HG03135 (cell line): ENCODE results near the gene PDE1C.
"Not testable (repeated sequence)": the region's sequence is repeated elsewhere in the genome, so short reads cannot be mapped to it uniquely, and the experiment has no call there.

ENCODE experiments used
- ATAC-seq: cut with Tn5 transposase; IDR thresholded peaks from one replicate; pipeline ENCODE4 v1.9.1; 2021; ENCODE audit warnings: mild to moderate bottlenecking, moderate library complexity; ENCODE audit not compliant: unreplicated experiment

PDE1C gene

DNA sequence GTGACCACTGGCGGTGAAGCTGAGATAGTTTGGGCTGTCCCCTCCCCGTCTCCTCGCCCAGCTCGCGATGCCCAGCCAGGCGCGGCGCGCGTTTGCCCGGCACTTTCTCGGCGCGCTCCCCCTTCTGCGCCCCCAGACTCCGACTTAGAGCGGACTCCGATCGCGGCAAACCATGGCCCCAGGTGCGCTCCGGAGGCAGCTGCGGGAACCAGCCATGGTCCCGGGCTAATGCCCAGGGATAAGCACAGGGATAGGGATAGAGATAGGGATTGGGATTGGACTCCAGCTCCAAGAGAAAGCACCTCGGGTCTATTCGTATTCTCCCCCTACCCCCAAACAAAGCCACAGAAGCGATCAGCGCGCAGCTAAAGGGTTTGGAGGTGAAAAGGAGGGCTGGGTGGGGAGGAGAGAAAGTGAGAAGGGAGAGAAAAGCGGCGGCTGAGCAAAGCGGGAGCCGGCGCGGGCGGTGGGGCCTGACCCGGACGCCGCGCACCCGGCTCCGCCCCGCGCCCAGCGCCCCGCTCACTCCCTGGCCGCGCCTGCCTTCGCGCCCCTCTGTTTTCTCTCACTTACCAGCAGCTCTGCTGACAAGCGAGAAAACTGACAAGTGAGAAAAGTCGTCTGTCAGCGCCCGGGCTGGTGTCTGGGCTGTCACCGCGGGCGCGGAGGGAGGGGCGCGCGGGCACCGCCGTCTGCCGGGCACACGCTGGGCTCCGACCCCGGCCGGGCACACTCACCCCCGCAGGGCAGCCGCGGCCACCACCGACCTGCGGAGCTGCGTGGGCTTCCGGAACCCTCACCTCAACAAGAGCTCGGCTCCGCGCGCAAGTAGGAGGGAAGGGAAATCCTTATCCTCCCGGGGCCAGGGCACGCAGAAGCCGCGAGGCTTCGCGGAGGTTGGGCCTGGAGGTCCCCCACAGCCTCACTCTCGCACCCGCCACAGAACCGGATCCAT is at the start of gene PDE1C:
Gene PDE1C, minus strand, starts transcription at position 2 of the 955 bp plus-strand sequence.
- ATAC-seq, result no peak

DNA sequence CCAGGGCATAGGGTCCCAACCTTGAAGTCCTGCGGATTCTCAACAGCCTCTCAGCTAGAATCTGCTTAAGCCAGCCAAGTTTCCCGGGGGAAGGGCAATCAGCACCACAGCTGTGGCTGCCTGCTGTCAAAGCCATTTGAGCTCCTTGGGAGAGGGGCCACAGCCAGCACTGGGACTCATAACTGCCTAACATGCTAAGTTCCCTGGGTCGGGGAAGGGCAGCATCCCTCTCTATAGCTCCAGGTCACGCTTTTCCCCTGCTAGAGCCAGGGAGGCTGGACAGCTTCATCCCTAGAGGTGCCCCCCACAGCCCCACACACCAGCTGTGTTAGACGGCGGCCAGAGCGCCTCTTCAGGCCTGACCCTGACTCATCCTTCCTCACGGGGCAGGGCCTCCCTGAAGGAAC is 49.6 kb upstream of the PDE1C start:
- no peak for ATAC-seq

DNA sequence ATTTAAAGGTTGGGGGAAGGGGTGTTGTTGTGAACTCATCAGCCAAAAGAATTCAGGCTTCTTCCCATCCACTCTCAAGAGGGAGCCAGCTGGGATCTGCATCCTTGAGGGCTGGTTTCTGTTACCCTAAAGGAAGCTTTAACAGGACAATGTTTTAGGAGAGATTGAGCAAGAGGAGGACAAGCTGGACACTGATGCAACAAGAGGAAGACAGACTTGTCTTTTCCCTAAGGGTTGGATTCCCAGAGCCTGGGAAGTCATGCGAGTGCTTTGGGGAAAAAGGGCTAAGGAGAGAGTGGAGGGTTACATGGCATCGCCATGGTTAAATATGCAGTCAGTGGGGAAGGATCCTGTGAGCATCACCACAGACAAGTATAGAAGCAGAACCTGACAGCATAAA is 47.6 kb upstream of the PDE1C start:
- ATAC-seq, result no peak

DNA sequence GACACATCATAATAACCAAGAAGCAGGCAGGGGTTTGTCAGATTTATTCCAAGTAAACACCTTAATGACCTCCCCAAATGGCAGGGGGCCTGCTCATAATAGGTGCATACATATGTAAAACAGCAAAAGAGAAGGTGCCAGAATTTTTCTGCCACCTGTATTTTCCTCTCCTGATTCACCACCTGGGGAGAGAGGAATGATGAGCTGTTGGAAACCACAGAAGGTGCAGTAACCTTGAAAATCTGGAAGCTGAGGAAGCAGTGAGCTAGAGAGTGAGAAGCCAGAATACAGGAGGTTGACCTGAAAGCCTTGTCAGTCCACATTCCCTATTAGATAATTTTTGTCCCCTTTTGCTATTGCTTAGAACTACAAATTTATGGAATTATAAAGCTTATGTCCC is 46.2 kb upstream of the PDE1C start:
- ATAC-seq, result no peak

DNA sequence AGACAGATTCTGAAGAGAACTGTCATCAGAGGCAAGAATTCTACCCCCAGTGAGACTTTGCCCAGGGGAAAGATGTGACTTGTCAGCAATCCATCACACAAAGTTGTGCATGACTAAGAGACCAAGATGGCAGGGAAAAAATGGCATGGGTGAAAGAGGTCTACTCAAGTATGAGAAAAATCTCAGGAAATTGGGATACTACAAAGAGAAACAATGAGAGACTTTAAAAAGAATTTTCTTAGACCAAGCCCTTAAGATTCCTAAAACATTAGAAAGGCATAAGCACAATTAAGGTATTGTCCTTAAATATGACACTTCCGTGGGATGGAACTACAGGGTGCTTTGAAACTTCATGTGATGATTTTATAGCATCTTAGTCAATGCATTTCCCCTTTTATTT is 45.6 kb upstream of the PDE1C start:
- ATAC-seq, result no peak

DNA sequence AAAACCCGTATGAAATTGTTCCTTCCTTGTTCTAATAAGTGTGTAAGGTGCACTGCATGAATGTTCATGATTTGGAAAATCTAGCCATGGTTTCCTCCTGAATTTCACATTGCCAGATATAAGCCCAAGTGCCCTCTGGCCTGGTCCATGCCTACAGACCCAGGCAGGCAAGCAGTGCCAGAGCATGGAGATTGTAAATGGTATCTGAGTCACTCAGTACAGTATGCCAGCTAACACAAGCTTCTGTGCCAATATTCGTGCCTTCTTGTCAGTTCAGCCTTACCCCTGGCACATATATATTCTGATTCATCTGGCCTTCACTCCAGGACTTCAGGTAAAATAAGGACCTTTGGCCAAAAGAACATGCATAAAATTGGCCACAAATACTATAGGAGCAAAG is 38.4 kb upstream of the PDE1C start:
- ATAC-seq, result no peak

DNA sequence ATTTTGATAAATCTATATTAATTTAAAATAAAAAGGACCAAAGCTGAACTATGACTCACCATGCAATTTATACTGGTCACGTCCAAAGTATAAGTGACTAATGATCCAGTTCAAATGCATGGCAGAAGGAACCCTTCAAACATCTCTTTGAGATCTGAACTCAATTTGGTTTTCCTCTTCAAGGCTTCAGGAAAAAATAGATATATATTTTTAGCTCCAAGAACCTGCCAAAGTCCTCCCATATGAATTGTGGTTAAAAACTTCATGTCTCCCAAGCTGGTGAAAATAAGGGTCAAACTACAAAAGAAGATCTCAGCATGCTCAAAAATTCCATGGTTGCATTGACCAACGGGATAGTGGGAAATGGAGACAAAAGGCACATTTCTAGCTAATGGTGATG is 34.6 kb upstream of the PDE1C start:
- no peak for ATAC-seq

DNA sequence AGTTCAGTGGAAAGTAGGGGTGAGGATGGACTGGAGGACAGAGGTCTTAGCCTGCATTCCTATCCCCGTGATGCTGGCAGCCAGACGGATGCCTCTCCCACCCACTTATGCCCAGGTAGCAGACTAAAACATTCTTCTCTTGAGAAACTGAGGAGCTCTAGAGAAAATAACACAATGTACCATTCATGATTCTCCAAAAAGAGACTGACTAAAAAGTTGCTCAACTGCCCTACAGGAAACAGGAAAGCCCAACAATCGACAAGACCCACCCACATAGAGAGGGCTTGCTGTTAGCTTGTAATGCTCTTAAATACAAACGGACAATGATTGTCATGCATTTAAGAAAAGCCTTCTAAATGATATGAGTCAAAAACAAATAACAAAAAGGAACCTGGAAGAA is 33.2 kb upstream of the PDE1C start:
- no peak for ATAC-seq

DNA sequence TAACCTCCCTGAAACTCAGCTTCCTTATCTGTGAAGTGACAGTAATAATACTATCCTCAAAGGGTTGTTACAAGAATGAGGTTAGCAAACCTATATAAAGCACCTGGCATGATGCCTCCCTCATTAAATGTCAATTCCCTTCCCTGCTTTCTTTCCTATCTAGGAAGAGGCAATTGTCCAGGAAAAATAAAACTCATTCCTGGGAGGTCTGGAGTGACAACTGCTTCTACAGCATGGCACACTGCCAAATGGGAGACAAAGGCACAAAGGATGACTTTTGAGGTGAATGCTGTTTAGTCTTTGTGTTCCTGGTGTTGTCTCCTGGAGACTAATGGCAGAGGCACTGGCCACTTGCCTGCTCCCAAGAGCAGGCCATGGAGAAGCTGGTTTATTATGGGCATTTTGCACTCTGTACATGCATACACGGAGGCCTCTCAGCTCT is 32.2 kb upstream of the PDE1C start:
- no peak for ATAC-seq

DNA sequence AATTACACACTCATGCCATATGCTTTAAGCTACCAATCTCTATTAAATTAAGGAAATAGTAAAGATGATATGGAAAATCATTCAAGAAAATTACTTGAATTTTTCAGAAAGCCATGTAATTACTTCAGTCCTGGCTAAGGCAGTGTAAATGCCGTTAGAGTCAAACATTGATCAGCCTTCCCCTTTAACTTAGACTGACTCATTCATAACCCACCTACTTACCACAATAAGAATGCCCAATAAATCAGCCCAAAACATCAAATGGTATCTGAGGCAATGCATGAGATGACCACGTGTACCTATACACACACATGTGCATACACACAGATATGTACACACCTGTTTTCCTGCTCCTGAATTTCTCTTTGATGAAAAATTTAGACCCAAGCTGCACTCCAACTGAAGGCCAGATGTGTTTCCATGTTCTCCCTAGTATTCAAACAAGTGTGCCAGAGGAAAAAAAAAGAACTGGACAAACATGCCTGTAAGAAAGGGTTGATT is 30.2 kb upstream of the PDE1C start:
- ATAC-seq, result no peak

DNA sequence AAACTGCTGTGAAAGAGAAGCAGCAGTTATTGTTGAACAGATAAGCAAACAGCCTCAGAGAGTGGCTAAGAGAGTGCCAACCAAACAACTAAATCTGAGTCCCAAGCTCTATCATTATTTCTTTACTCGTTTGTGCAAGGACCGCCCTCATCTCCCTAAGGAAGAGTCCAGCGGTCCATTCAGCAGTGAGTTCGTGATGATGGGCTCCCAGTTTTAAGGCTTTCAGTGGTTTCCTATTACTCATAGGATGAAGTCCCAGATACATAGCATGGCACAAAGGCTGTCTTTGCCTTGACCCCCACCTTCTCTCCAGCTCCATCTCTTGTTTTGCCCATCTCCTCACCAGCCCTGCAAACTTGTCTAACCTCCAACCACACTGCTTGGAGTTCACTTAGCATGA is 24.3 kb upstream of the PDE1C start:
- ATAC-seq, result no peak

DNA sequence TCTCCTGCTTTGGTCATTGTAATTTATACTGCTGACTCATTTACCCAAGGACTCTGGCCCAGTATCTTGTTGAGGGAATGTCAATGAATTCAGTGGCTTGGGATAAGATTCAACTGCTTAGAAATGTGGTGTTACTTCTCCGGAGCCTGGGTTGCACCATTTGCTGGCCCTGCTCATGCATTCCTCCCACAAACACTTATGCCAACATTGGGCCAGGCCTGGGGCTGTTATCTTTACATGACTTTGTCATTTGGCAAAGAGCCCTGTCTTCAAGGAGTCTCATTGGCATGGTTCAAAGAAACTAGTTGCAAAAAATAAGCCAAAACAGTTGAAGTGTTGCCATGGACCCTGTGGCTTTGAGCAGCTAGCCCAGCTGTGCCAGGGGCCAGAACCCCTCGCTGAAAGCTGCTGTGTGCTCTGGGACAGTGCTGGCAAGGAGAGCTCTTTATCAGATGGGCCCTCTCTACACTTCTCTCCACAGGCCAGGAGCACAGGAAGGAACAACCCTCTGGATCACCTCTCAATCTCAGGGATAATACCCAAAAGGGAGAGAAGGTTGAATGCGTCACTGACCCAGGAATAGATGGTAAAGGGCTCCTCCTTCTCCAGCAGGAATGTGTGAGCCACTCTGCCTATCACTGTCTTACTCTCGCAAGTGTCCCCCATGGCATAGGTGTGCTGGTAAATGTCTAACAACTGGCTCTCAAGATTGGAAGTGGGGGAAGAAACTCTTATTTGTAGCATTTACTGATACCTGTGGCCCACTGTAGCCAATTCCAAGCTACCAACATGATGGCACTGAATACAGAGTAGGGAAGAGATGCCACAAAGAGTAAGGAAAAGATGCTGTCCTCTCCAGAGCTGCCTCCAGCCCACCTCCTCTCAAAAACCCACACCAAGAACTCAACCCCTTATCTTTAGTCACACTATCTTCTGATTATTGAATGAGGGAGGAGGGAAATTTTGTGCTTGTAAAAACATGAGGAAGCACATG is 23.5 kb upstream of the PDE1C start:
- ATAC-seq, result no peak

DNA sequence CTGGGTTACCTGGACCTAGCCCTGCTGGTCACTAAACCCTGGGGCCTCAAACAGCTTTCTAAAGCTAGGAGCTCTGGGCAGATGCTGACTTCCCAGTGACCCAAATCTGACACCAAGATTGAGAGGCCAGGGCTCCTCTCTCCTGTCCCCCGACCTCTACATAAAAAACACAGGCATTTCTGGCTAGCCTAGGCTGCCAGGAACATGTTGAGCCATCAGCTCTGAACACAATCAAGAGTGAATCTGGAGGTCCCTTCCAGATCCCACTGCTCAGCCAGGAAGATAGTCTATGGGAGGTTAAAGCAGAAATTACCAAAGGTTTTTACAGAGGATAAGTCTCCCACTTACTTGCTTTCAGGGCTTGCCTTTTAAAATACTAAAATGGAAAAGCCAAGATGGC is 22.1 kb upstream of the PDE1C start:
- no peak for ATAC-seq

DNA sequence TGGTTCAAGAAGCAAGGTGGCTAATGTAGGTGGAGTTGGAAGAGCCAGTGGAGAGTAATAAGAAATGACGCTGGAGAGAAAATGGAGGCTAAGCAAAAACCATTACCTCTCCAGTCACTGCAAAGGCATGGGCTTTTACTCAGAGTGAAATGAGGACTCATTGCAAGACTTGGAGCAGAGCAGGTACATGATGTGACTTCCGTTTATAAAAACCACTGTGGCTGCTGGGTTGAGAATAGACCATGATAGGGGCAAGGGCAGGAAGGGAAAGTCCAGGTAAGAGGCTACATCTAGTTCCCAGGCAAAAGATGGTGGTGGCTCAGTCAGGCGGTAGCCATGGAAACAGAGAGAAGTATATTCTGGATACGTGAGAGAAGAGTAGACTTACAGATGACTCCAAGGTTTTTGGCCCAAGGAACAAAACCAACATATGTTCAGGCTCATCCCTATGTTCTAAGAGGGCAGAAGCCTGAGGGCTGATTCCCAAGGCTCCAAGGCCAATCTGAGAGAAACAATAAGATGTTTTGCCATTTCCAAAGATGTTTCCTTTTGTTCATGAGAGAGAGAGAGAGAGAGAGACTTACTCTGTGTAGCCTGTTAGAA is 21.5 kb upstream of the PDE1C start:
- no peak for ATAC-seq

DNA sequence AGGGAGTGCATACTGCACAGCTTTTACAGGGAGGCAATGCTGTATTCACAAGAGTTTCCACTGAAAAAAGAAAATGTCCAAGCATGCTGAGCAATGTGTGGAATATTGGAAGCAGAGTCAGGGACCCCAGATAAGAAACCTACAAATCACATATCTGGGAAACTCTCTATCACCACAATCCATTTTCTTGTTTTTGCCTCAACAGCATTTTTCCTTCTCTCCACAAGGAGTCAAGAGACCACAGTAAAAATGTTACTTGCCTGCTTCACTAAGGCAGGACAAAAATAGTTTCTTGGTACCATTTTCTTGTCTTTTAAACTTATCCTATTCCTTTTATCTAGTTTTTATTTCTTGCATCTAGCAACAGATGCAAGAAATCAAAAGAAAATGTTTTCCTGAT is 19.5 kb upstream of the PDE1C start:
- no peak for ATAC-seq

DNA sequence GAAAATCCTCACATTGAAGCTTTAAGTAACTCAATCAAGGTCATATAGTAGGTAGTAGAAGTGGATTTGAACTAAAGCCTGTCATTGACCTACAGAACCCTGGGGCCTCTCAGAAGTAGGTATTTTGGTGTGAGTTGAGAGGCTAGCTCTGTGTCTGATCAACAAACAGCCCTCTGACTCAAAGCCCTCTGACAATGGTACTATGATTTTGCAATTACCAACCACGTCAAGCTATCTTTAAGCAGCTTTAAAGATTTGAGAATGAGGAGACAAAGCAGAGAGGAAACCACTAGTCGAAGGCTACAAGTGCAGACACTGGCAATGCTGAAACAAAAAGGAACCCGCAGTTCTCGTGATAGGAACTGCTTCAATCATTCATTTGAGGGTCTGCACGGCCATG is 19.0 kb upstream of the PDE1C start:
- no peak for ATAC-seq

DNA sequence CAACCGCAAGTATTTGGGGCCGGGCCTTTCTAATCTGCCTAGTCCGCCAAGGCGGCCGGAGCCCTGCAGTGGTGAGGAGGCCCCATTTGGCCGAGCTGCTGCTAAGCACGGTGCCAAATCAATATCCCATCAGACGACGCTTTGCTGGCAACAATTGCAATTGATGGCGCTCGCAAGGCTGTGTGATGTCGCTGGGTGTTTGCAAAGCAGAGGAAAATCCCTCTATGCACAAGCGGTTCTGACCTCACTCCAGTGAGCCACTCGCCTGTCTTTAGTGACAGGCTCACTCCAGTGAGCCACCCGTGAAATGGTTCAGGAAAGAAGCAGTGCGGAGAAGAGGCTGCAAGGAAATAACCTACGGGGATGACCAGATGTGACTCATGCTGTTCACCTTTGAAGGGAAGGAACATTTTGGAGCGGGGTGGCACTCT is 18.3 kb upstream of the PDE1C start:
- ATAC-seq, result no peak

DNA sequence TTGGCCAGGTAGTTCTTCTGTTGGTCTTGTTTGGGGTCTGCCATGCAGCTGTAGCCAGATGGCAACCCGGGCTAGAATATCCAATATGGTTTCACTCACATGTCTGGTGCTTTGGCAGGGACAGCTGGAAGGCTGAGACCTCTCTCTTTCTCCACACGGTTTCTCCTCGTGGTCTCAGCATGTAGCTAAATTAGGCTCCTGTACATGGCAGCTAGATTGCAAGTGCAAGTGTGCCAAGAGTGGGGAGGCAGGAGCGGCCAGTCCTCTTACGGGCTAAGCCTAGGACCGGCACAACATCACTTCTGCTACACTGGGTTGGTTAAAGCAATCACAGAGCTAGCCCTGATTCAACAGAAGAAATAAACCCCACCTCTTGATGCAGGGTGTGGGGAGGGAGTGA is 9.3 kb upstream of the PDE1C start:
- no peak for ATAC-seq

DNA sequence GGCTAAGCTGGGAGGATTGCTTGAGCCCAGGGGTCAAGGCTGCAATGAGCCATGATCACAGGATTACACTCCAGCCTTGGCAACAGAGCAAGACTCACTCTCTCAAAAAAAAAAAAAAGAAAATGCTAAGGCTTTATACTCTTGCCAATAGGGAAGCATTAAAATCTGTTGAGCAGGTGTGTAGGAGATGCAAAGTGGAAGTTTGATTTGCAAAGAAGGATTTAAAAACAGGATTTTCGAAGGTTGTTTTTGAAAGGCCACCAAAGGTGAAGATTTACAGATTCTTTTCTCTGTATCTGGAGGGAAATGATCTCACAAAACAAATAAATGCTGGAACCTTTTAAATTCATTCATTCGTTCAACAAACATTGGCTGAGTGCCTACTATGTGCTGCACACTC is 8.6 kb upstream of the PDE1C start:
- ATAC-seq, result no peak

DNA sequence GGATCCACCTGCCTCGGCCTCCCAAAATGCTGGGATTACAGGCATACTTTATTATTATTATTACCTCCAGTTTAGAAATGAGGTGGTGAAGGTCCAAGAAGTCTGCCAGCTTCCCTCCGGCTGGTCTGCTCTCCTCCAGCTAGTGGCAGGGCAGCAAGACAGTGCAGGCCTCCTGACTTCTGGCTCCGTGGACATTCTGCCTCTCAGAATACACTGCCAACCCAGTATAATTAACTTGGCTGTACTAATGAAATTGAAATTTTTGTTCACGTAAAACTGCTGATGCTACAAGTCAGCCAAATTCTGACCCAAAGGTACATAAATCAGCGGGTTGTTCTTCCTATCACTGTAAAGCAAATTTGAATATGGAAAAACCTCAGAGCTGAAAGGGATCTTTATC is 7.6 kb upstream of the PDE1C start:
- ATAC-seq, result no peak

DNA sequence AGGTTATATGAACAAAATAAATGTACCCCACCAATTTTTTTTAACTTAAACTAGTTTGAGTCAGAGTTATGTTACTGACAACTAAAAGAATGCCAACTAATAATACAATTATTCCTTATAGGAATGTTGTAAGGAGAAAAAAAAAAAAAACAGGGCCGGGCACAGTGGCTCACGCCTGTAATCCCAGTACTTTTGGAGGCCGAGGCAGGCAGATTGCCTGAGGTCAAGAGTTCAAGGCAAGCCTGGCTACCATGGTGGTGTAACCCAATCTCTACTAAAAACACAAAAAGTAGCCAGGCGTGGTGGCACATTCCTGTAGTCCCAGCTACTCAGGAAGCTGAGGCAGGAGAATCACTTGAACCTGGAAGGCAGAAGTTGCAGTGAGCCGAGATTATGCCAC is 6.6 kb upstream of the PDE1C start:
- ATAC-seq, result not testable (repeated sequence)
